ENCODE results near the gene APH1B.

APH1B gene

DNA sequence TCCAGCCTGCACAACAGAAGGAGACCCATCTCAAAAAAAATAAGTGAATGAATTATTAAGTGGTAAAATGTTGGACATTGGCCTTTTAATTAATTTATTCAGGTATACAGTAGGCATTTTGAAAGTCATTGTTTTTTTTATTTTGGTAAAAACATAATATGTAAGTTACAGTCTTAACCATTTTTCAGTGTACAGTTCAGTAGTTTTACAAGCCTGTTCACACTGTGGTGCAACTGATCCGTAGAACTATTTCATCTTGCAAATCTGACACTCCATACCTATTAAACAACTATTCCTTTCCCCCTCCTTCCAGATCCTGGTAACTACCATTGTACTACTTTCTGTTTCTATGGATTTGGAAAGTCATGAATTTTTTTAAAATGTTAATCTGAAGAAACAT lies 36.1 kb upstream of the APH1B start:
- TF ChIP-seq, protein P1, sequence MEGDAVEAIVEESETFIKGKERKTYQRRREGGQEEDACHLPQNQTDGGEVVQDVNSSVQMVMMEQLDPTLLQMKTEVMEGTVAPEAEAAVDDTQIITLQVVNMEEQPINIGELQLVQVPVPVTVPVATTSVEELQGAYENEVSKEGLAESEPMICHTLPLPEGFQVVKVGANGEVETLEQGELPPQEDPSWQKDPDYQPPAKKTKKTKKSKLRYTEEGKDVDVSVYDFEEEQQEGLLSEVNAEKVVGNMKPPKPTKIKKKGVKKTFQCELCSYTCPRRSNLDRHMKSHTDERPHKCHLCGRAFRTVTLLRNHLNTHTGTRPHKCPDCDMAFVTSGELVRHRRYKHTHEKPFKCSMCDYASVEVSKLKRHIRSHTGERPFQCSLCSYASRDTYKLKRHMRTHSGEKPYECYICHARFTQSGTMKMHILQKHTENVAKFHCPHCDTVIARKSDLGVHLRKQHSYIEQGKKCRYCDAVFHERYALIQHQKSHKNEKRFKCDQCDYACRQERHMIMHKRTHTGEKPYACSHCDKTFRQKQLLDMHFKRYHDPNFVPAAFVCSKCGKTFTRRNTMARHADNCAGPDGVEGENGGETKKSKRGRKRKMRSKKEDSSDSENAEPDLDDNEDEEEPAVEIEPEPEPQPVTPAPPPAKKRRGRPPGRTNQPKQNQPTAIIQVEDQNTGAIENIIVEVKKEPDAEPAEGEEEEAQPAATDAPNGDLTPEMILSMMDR (conservative IDR thresholded peaks at IDR 0.05; ENCODE audit: control insufficient read depth, insufficient read depth, low read depth, low read length): no peak
- DNase-seq (ENCODE audit: low read depth): no peak
- no peak overlapping the region for H3K4me3 ChIP-seq (ENCODE audit: control insufficient read depth, low read depth, low read length)

DNA sequence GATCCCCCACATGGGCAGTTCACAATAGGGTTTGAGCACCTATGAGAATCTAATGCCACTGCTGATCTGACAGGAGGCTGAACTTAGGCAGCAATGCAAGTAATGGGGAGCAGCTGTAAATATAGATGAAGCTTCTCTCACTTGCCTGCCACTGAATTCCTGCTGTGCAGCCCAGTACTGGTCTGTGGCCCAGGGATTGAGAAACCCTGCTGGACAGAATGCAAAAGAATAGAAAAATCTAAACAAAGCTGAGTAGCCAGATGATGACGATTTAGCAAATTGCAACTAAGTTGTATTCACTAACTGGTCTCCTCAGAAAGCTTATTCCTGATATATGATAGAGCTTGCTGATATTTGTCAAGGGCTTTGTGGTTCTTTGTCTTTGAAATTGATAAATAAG lies 34.3 kb upstream of the APH1B start:
- H3K4me3 ChIP-seq (ENCODE audit: control insufficient read depth, low read depth, low read length): no peak overlapping the region
- DNase-seq (ENCODE audit: low read depth): peak; percentile 73
- TF ChIP-seq, protein P1 (conservative IDR thresholded peaks at IDR 0.05; ENCODE audit: control insufficient read depth, insufficient read depth, low read depth, low read length): peak; percentile 23

DNA sequence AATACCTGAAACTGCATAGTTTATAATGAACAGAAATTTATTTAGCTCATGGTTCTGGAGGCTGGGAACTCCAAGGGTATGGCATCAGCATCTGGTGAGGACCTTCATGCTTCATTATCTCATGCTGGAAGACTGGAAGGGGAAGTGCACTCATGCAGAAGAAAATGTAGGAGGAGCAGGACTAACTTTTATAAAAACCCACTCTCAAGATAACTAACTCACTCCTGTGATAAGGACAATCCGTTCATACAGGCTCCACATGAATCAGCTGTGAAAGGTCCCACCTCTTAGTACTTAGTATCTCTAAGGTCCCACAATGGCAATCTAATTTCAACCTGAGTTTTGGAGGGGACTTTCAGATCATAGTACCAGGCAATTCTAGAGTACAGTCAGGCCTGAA lies 33.6 kb upstream of the APH1B start:
- no peak for DNase-seq (ENCODE audit: low read depth)
- TF ChIP-seq, protein P1 (conservative IDR thresholded peaks at IDR 0.05; ENCODE audit: control insufficient read depth, insufficient read depth, low read depth, low read length): no peak
- H3K4me3 ChIP-seq (ENCODE audit: control insufficient read depth, low read depth, low read length): no peak overlapping the region

DNA sequence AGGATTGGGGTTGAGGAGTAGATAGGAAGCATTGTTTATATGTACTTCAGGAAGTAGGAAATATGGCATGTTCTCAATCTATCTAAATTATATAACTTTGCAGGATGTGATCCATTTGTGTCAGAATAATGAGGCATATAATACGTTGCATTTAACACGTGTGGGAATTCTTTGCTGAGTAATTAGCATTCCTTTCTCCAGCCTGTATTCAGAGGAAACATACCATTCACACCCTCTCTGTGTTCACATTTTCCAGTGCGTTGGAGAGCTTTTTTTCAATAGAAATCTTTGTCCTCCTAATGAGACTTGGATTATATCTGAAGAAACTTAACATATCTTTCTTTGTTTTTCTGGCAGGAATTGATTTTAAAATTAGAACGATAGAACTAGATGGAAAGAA lies 33.0 kb upstream of the APH1B start:
- no peak overlapping the region for H3K4me3 ChIP-seq (ENCODE audit: control insufficient read depth, low read depth, low read length)
- TF ChIP-seq, protein P1 (conservative IDR thresholded peaks at IDR 0.05; ENCODE audit: control insufficient read depth, insufficient read depth, low read depth, low read length): no peak
- no peak for DNase-seq (ENCODE audit: low read depth)

DNA sequence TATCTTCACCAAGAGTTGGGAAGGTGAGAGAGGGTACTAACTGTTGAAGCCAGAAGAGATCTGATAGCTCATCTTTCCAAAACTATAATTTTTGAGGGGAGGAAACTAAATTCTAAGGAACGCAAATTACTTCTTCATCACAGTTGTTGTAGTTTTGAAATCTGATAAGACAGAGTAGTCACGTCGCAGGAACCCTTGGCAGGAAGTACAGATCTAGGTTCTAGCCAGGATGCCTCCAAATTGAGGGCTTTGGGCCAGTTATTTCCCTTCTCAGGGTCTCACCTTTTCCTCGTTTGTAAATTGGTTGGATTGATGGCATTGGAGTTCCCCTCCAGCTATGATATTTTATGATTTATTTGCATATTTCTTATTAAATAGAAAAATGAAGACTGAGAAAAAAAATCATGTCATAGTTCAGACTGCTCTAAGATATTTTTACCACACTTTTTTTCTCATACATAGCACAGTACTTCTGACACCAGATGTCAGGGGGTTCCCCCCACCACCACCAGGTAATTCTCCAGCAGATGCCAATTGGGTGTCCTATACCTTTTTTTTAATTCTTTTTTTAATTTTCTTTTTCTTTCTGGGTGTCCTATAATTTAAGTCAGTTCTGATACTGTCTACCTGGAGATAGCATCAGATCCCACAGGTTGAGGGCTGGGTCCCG lies 32.3 kb upstream of the APH1B start:
- H3K4me3 ChIP-seq (ENCODE audit: control insufficient read depth, low read depth, low read length): no peak overlapping the region
- DNase-seq (ENCODE audit: low read depth): no peak
- TF ChIP-seq, protein P1 (conservative IDR thresholded peaks at IDR 0.05; ENCODE audit: control insufficient read depth, insufficient read depth, low read depth, low read length): no peak

DNA sequence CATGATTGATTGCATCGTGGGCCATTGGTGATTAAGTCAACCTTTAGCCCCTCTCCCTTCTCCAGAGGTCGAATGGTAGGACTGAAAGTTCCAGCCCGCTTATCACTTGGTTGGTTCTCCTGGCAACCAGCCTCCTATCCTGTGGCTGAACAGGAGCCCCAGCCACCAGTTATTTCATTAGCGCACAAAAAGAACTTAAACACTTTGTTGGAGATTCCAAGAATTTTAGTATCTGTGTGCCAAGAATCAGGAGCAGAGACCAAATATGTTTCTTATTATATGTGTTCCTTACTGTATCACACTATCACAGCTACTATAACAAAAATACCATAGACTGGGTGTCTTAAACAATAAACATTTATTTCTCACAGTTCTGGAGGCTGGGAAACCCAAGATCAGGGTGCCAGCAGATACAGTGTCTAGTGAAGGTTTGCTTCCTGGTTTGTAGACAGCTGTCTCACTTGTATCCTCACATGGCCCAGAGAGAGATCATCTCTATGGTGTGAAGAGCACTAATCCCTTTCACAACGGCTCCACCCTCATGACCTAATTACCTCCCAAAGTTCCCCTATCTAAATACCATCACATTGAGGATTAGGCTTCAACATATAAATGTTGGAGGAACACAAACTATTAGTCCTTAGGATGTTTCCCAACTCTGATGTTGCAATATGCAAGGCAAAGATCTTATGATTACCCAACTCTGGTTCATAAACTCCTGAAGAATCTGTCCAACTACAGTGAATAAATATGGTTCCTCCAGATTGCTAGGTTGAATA lies 30.5 kb upstream of the APH1B start:
- peak; percentile 96 for DNase-seq (ENCODE audit: low read depth)
- H3K4me3 ChIP-seq (ENCODE audit: control insufficient read depth, low read depth, low read length): no peak overlapping the region
- TF ChIP-seq, protein P1 (conservative IDR thresholded peaks at IDR 0.05; ENCODE audit: control insufficient read depth, insufficient read depth, low read depth, low read length): no peak
